GM12892 (cell line): ENCODE results near the gene AP1B1.

Experiments used
- POLR2A ChIP-seq: IDR thresholded peaks from 2 replicates; pipeline ENCODE4 v1.6.1; 2011; ENCODE audit warnings: low read depth, low read length, control low read depth
- POLR2AphosphoS5 ChIP-seq: IDR thresholded peaks from 2 replicates; pipeline ENCODE4 v1.6.1; 2011; ENCODE audit warnings: low read depth, low read length, control low read depth
- TAF1 ChIP-seq: IDR thresholded peaks from 2 replicates; pipeline ENCODE4 v1.6.1; 2011; ENCODE audit warnings: low read depth, mild to moderate bottlenecking, control low read depth, low read length, borderline replicate concordance

GRCh38 chr22:29396126-29396525, 7.8 kb upstream of the AP1B1 start:
- TF ChIP-seq POLR2A (no peak), POLR2AphosphoS5 (no peak), TAF1 (no peak)
